ENCODE results near the gene EPN2.

Gene EPN2

GRCh38 chr17:19296786-19297778 is 59.9 kb downstream of the EPN2 start:
- DNase-seq, result no peak

GRCh38 chr17:19298569-19299213 is 61.5 kb downstream of the EPN2 start:
- DNase-seq, result no peak

GRCh38 chr17:19299214-19299747 is 62.1 kb downstream of the EPN2 start:
- no peak for DNase-seq

- DNase-seq, result no peak
These were observed 62.7 kb downstream of the EPN2 start for GRCh38 chr17:19299866-19300265.

- no peak for DNase-seq
These were observed 64.2 kb downstream of the EPN2 start for GRCh38 chr17:19301274-19301951.

GRCh38 chr17:19301973-19302372 is 64.8 kb downstream of the EPN2 start:
- no peak for DNase-seq

- DNase-seq, result no peak
These were observed 65.7 kb downstream of the EPN2 start for GRCh38 chr17:19302791-19303331.

- DNase-seq, result no peak
These were observed 66.2 kb downstream of the EPN2 start for GRCh38 chr17:19303367-19303776.

- no peak for DNase-seq
These were observed 67.0 kb downstream of the EPN2 start for GRCh38 chr17:19304209-19304608.

GRCh38 chr17:19304751-19305150 is 67.6 kb downstream of the EPN2 start:
- DNase-seq, result no peak

- DNase-seq, result no peak
These were observed 68.1 kb downstream of the EPN2 start for GRCh38 chr17:19305256-19305655.

GRCh38 chr17:19305761-19306159 is 68.6 kb downstream of the EPN2 start:
- no peak for DNase-seq

GRCh38 chr17:19306160-19307111 is 69.3 kb downstream of the EPN2 start:
- DNase-seq, result no peak

GRCh38 chr17:19307521-19307920 is 70.4 kb downstream of the EPN2 start:
- no peak for DNase-seq

- no peak for DNase-seq
These were observed 71.2 kb downstream of the EPN2 start for GRCh38 chr17:19308398-19308797.

- no peak for DNase-seq
These were observed 72.5 kb downstream of the EPN2 start for GRCh38 chr17:19309701-19310100.

GRCh38 chr17:19310151-19310550 is 73.0 kb downstream of the EPN2 start:
- DNase-seq, result no peak

- DNase-seq, result no peak
These were observed 73.8 kb downstream of the EPN2 start for GRCh38 chr17:19311016-19311415.

- DNase-seq, result no peak
These were observed 74.5 kb downstream of the EPN2 start for GRCh38 chr17:19311421-19312215.

GRCh38 chr17:19312406-19312805 is 75.2 kb downstream of the EPN2 start:
- DNase-seq, result no peak
